Kidney tubule cell (primary cell): ENCODE data around the gene TRIM37.
"Not testable (repeated sequence)": the region's sequence is repeated elsewhere in the genome, so short reads cannot be mapped to it uniquely, and the experiment has no call there.

ENCODE experiments used
- DNase-seq: peaks from one replicate; pipeline ENCODE4 v3.0.0-alpha.2; 2018; ENCODE audit warnings: low spot score

The TRIM37 gene, protein sequence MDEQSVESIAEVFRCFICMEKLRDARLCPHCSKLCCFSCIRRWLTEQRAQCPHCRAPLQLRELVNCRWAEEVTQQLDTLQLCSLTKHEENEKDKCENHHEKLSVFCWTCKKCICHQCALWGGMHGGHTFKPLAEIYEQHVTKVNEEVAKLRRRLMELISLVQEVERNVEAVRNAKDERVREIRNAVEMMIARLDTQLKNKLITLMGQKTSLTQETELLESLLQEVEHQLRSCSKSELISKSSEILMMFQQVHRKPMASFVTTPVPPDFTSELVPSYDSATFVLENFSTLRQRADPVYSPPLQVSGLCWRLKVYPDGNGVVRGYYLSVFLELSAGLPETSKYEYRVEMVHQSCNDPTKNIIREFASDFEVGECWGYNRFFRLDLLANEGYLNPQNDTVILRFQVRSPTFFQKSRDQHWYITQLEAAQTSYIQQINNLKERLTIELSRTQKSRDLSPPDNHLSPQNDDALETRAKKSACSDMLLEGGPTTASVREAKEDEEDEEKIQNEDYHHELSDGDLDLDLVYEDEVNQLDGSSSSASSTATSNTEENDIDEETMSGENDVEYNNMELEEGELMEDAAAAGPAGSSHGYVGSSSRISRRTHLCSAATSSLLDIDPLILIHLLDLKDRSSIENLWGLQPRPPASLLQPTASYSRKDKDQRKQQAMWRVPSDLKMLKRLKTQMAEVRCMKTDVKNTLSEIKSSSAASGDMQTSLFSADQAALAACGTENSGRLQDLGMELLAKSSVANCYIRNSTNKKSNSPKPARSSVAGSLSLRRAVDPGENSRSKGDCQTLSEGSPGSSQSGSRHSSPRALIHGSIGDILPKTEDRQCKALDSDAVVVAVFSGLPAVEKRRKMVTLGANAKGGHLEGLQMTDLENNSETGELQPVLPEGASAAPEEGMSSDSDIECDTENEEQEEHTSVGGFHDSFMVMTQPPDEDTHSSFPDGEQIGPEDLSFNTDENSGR

DNA sequence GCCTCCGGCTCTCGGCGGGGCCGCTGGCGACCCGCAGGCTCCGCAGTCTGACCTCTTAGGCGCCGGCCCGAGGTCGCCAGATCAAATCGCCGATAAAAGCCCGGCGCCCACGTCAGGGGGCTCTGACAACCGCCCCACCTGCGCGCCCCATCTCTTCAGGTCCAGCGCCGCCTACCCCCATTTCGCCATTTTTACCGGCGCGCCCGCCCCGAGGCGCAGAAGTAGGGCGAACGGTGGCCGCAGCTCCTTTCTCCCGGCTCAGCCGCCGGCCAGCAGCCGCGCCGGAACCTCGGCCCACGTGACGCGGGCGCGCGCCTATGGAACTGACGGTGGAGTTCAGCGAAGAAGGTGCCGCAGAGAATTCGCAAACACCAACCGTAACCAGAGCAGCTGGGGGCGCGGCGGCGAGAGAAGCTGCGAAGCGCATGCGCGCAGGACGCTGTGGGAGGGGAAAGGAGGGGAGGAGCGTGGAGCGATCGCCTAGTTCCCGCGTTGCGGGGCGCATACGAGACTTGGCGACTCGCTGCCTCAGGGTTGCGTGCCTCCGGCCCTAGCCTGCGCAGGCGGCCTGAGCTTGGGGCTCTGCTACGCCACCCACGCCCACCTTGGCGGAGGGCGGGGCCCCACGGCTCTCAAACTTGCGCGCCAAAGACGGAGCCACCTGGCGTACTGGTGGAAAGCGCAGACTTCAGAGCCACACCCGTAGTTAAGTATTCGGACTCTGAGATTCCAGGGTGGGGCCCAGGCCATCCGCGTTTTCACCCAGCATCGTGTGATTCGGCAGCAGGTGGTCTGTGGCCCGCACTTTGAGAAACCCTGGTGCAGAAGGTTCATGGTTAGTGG, at the start of gene TRIM37:
Gene TRIM37, minus strand, starts transcription at position 418 of the 843 bp plus-strand sequence. CDS start 419 bp downstream, outside the sequence.
- peak; percentile 99 for DNase-seq

DNA sequence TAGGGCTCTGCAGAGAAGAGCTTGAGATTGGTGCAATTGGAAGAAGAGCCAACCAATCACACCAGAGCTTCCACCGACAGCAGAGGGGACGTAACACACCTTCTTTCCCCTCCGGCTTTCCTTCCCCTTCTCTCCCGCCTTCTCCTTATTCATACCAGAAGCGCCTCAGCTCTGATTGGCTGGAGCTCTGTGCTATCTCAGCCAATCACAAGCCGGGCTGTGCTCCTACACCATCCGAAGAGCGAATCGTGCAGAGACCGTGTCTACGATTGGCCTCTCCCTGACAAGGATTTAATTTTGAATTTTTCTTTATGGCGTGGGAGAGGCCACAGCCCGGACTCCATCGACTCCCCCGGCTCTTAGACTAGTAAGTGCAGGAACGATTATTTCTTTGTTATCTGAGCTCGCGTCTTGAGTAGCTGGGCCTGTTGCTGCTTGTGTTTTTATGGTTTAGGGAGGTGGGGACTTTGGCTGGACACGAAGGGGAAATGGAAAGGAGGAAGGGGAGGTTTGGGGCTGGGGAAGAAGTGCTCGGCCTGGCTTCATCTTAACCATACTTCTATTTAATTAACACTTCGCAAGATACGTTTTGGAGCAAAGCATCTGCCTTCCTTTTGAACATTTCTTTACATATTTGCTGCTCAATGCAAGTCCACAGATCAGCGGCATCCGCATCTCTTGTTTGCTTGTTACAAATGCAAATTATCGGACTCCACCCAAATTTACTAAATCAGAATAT, 48.9 kb upstream of the TRIM37 start, which contains the start of gene PRR11:
Gene PRR11, plus strand, starts transcription at position 308 of the 739 bp plus-strand sequence. CDS start 14,007 bp downstream, outside the sequence.
- peak; percentile 100 for DNase-seq

DNA sequence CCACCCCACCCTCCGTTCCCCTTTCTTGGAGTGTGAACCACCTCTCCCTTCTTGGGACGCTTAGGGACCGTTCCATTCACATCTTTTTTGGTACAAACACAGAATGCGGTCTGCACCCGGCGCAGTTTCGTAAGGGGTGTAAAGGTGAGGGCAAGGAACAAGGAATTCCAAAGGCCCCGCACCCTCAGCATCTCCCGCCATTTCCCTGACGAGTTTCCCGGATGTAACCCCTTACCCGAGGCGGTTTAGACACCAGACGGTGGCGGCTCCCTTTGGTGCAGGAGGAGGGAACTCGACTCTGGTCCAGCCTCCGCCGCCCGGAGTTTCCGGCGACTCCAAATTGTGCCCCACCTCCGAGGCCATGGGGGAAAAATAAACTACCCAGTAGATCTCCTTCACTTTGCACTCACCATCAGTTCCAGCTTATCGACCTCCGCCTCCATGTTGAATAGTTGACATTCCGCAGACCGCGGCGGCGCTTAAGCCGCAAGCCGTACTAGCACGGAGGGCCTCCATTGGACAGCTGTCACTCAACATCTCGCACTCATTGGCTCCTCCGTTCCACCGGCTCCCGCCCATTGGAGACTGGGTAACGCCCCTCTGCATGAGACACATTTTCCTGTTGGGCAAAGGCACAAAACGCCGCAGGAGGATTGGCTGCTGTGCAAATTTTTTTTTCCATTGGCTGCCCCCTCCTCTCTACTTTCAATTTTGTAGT, 48.2 kb upstream of the TRIM37 start, which contains the start of gene SKA2:
Gene SKA2, minus strand, starts transcription at position 466 of the 718 bp plus-strand sequence. Its CDS starts 23 bp downstream, at position 443.
- DNase-seq = no peak

DNA sequence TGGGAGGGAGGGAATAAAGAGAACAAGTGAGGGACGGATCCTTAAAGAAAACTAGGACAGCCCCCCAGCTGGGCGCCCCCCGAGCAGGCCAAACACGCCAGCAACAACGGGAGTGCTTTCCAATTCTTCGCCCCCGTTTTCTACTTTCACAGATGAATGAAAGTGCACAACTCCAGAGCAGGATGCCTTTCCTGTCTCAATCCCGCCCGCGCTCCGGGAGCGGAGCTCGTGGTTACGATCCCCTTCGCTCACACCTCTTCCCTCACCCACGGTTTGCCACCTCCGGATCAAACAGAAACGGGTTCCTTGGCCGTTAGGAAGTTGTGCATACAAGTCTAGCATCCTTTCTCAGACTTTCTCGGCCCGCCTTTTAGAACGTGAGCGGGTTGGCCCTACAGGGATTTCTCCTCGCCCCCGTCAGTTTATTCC, 47.6 kb upstream of the TRIM37 start:
- DNase-seq = peak; percentile 63

DNA sequence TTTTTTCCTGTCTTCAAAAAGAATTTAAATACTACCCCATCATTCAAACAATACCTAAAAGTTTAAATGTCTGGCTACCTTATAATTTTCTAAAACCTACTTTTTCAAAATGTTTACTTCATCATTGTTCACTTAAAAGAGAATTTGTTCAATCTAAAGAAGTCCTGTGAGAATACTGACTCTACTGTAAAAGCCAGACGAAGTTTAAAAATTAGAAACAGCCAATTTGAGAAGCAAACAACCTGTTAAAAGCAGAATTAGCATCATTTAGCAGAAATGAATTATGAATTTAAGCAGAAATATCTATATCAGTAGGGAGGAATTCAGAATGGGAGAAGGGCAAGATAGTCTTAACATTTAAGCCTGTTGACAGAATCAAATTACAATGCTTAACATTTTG, 46.2 kb upstream of the TRIM37 start:
- no peak for DNase-seq

DNA sequence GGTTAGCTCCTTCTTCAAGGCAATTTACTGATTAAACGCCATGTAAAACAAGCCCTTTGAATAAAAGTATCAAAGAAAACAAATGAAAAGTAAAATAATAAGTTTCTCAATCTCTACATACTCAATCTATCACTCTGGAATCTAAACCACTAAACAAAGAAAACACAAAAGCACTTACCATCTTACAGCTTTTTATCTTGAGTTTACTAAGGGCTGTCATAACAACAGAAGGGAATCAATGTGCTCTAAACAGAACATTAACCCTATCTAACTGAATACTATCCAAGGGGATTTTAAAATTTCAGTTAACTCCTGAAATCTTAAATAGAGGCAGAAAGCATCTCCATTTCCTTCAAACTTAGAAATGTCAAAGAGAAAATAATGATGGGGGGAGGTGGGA, 44.9 kb upstream of the TRIM37 start:
- DNase-seq = no peak

DNA sequence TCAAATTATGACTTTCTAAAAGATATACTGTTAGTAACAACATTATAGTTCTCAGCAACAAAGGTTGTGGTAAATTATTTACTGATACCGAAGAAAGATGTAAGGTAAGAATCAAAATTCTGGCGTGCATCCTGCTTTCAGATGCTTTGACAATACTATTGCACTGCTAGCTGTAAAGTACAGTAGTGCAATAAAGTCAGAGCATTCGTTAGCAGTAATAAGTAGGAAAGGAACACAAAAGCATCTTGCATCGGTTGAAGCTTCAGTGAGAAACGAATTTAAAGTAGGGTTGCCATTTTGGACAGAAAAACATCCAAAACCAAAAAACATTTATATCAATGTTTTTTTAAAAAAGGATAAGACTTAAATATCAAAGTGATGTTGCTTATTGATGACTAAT, 44.3 kb upstream of the TRIM37 start:
- DNase-seq = no peak

DNA sequence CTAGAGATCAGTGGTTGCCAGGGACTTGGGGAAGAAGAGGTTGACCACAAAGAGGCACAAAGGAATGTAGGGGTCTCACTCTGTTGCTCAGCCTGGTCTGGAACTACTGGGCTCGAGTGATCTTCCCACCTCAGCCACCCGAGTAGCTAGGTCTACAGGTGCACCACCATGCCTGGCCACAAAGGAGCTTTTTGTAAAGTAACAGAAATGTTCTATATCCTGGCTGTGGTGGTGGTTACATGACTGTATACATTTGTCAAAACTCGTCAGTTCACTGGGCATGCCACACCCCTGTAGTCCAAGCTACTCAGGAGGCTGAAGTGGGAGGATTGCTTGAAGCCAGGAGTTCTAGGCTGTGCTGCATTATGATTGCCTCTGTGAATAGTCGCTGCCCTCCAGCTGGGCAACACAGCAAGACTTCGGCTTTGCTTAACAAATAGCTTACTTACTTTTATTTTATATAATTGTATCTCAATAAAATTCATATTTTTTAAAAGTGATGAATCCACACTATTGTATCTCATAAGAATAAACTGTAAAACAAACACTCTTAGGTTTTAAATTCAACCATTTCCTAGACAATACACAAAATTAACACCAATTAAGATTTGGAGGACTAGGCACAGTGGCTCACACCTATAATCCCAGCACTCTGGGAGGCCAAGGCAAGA, 43.3 kb upstream of the TRIM37 start:
- DNase-seq = no peak

DNA sequence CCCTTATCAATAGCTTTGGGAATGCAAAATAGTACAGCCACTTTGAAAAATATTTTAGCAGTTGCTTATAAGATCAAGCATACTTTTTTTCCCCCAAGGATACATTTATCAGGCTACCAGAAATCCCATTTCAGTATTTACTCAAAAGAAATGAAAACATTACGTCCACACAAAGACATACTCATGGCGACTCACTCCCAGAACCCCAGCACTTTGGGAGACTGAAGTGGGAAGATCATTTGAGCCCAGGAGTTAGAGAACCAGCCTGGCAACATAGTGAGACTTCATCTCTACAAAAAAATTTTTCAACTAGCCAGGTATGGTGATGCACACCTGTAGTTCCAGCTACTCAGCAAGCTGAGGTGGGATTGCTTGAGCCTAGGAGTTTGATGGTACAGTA, 42.4 kb upstream of the TRIM37 start:
- DNase-seq = peak; percentile 63

DNA sequence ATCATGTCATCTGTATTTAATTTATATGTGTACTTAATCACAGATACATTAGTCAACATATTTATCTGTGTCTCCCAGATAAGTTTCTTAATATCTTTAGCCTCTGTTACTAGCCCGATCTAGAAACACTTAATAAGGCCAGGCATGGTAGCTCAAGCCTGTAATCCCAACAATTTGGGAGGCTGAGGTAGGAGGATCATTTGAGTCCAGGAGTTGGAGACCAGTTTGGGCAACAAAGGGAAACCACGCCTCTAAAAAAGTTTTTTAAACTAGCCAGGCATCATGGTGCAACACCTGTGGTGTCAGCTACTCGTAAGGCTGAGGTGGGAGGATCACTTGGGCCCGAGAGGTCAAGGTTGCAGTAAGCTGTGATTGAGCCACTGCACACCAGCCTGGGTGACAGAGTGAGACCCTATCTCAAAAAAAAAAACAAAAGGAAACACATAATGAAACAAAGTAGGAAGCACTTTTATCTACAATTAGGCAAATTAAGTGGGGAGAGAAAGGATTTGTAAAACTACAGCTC, 39.0 kb upstream of the TRIM37 start:
- DNase-seq = no peak

DNA sequence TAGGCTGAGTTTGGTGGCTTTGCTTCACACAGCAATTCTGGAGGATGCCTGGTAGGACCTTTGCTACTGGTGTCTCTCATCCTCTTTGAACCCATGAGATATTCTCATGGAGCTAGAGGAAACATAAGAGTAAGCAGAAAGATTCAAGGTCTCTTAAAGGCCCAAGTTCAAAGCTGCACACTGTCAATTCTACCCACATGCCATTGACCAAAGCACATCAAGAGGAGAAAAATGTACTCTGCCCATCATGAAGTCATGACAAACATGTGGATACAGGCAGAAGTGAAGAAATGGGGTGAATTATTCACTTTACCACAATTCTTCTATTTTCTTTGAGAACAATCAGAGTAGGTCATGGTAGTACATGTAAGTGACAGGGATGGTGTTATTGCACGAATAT, 35.2 kb upstream of the TRIM37 start:
- DNase-seq = no peak

DNA sequence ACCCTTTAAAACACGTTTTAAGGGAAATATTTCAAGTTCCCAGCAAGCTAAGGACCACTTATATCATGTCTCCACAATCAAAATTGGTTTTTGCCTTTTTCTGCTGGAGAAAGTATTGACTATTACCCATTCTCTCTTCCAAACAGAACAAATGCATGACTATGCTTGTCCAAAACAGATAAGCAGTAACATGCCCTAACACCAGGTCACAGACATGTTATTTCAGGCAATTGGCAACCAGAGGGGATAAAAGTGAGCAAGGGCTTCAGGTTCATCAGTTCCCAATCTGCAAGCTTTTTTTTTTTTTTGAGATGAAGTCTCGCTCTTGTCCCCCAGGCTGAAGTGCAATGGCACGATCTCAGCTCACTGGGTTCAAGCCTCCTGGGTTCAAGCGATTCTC, 33.3 kb upstream of the TRIM37 start:
- DNase-seq = no peak

DNA sequence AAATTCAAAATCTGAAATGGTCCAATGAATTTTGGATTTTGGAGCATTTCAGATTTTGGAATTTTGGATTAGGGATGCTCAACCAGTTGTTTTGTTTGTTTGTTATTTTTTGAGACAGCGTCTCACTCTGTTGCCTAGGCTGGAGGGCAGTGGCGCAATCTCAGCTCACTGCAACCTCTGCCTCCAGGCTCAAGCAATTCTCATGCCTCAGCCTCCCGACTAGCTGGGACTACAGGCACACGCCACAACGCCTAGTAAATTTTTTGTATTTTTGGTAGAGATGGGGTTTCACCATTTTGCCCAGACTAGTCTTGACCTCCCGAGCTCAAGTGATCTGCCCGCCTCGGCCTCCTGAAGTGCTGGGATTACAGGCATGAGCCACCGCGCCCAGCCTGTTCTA, 31.7 kb upstream of the TRIM37 start:
- not testable (repeated sequence) for DNase-seq

DNA sequence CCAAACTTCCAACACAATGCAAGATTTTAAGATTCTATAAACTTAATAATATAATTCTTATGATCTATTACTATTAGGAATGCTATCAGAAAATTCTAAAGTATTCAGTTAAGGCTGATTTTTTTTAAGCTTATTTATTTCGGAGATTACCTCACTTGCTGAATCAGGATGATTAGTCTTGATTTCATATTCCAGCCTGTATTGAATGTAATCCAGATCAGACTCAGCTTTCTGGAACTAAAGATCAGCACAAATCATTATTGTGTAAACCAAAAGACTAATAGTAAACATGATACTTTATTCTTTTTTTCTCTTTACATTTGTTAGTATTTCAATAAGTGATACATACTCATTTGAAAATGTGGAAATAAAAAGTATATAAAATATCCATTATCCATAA, 24.5 kb upstream of the TRIM37 start:
- DNase-seq = no peak

DNA sequence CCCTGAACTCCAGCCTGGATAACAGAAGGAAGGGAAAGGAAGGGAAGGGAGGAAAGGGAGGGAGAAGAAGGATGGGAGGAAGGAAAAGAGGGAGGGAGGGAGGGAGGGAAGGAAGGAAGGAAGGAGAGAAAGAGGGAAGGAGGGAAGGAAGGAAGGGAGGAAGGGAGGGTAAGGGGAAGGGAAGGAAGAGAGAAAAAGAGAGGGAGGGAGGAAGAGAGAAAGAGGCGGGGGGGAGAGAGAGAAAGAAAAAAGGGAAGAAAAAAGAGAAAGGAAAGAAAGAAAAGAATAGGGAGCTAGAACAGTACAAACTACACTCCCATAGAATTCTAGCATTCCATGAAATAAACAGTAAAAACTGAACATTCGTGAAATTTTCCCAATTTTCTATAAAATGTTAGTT, 23.1 kb upstream of the TRIM37 start:
- no peak for DNase-seq

DNA sequence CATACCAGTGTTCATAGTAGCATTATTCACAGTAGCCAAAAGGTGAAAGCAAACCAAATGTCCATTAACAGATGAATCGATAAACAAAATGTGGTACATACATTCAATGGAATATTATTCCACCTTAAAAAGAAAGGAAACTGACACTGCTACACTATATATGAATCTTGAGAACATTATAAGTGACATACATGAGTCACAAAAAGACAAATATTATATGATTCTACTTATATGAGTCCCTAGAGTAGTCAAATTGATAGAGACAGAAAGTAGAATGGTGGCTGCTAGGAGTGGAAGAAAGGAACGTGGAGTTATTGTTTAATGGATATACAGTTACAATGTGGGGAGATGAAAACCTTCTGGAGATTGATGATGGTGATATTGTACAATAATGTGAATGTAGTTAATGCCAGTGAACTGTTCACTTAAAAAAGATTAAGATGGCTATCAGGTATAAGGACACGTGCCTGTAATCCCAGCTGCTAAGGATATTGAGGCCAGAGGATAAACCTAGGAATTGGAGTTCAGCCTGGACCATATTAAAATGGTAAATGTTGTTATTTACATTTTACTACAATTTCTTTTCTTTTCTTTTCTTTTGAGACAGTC, 20.2 kb upstream of the TRIM37 start:
- DNase-seq = no peak

DNA sequence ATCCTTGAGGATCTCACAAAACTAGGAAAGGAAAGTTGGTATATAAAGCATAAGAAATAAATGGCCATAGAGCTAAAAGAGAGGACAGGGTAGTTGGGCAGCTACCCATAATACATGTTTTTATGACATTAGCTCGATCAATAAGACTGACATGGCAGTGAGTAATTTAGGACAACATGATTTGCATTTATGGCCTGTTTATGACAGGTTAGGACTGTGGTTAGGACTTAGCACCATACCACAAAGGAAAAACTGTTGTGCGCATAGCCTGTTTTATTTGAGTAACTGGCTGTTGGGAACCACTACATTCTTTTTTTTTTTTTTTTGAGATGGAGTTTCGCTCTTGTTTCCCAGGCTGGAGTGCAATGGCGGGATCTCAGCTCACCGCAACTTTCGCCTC, 18.0 kb upstream of the TRIM37 start:
- no peak for DNase-seq

DNA sequence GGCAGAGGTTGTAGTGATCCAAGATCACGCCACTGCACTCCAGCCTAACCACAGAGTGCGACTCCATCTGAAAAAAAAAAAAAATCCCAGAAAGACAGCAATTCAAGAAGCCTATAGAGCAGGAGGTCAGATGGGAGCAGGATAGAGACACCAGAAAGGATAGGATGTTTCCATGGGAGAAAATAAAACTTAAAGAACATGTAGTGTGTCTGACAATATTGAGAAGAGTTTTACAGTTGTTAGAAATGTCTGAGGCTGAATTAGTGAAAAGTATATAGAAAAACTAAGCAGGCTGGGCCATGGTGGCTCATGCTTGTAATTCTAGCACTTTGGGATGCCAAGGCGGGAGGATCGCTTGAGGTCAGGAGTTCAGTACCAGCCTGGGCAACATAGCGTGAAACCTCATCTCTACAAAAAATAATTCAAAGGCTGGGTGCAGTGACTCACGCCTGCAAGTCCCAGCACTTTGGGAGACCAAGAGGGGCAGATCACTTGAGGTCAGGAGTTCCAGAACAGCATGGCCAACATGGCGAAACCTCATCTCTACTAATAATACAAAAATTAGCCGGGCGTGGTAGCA, 15.3 kb upstream of the TRIM37 start:
- DNase-seq = peak; percentile 81

DNA sequence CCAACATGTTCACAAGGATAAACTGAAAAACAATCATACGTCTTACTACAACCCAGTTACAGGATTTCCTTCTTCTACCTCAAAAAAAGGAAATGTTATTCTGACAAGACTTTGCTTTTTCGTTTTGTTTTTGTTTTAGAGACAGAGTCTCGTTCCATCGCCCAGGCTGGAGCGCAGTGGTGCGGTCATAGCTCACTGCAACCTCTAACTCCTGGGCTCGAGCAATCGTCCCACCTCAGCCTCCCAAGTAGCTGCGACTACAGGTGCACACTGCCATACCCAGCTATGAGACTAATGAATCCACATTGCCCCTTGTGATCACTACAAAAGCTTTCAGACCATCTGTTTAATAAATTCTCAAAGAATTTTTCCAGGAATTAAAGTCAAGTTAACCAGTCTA, 8.8 kb upstream of the TRIM37 start:
- no peak for DNase-seq
